Astrocyte (in vitro differentiated cells and primary cell): Measurements from ENCODE around the gene OR1Q1. TPM values are rescaled to one million over a fixed set of nuclear protein-coding genes. Genes with fewer than 3 reads are reported as not detected.

Source experiments
- DNase-seq: peaks from one replicate; pipeline ENCODE4 v3.0.0-alpha.2; 2010; ENCODE audit warnings: low read depth
- FAIRE-seq: peaks from 2 replicates; lab custom pipeline; 2011; peaks lifted over from hg19 to GRCh38; lab: Jason Lieb, UNC
- H2AFZ ChIP-seq: 2 replicates; pipeline ENCODE4 v1.6.0; 2012; ENCODE audit warnings: low read depth, low read length, inconsistent platforms
- H3K27ac ChIP-seq: 2 replicates; pipeline ENCODE4 v1.5.1; 2011; ENCODE audit warnings: low read depth, low read length, inconsistent platforms
- H3K27me3 ChIP-seq: 2 replicates; pipeline ENCODE4 v1.6.0; 2011; ENCODE audit warnings: low read length, inconsistent platforms; ENCODE audit not compliant: insufficient read depth
- H3K36me3 ChIP-seq: 2 replicates; pipeline ENCODE4 v1.5.1; 2011; ENCODE audit warnings: low read length, inconsistent platforms; ENCODE audit not compliant: insufficient read depth
- H3K4me1 ChIP-seq: 2 replicates; pipeline ENCODE4 v1.5.1; 2011; ENCODE audit warnings: low read length, inconsistent platforms; ENCODE audit not compliant: insufficient read depth
- H3K4me2 ChIP-seq: 2 replicates; pipeline ENCODE4 v1.6.0; 2012; ENCODE audit warnings: low read length, inconsistent platforms
- H3K4me3 ChIP-seq: 2 replicates; pipeline ENCODE4 v1.5.1; 2011; ENCODE audit warnings: low read depth, mild to moderate bottlenecking, low read length, inconsistent platforms; ENCODE audit not compliant: insufficient read depth
- H3K79me2 ChIP-seq: 2 replicates; pipeline ENCODE4 v1.6.0; 2012; ENCODE audit warnings: mild to moderate bottlenecking, low read length, inconsistent platforms; ENCODE audit not compliant: insufficient read depth
- H3K9ac ChIP-seq: 2 replicates; pipeline ENCODE4 v1.6.0; 2012; ENCODE audit warnings: mild to moderate bottlenecking, low read length, inconsistent platforms
- H3K9me3 ChIP-seq: 2 replicates; pipeline ENCODE4 v1.5.1; 2012; ENCODE audit warnings: low read depth, mild to moderate bottlenecking, low read length, inconsistent platforms; ENCODE audit not compliant: insufficient read depth
- H4K20me1 ChIP-seq: 2 replicates; pipeline ENCODE4 v1.6.0; 2012; ENCODE audit warnings: low read length, inconsistent platforms; ENCODE audit not compliant: insufficient read depth
- H3K27ac Mint-ChIP-seq: one replicate; pipeline ENCODE4 v1.8.0; 2021; ENCODE audit warnings: mild to moderate bottlenecking, mixed read lengths; ENCODE audit not compliant: unreplicated experiment
- H3K27me3 Mint-ChIP-seq: one replicate; pipeline ENCODE4 v1.8.0; 2021; ENCODE audit warnings: low read depth, mixed read lengths; ENCODE audit not compliant: unreplicated experiment
- H3K36me3 Mint-ChIP-seq: one replicate; pipeline ENCODE4 v1.8.0; 2021; ENCODE audit warnings: low read depth, mixed read lengths; ENCODE audit not compliant: unreplicated experiment
- H3K4me1 Mint-ChIP-seq: one replicate; pipeline ENCODE4 v1.8.0; 2021; ENCODE audit warnings: low read depth, mixed read lengths; ENCODE audit not compliant: unreplicated experiment
- H3K4me3 Mint-ChIP-seq: one replicate; pipeline ENCODE4 v1.8.0; 2021; ENCODE audit warnings: mild to moderate bottlenecking, moderate library complexity, mixed read lengths; ENCODE audit not compliant: unreplicated experiment
- H3K9me3 Mint-ChIP-seq: one replicate; pipeline ENCODE4 v1.8.0; 2021; ENCODE audit warnings: mild to moderate bottlenecking, mixed read lengths; ENCODE audit not compliant: unreplicated experiment
- CTCF ChIP-seq: IDR thresholded peaks from 2 replicates; pipeline ENCODE4 v1.5.1; 2011; ENCODE audit warnings: low read depth, mild to moderate bottlenecking, inconsistent platforms, low read length, moderate library complexity; ENCODE audit not compliant: insufficient read depth
- EZH2 ChIP-seq: IDR thresholded peaks from 2 replicates; pipeline ENCODE4 v1.6.1; 2012; ENCODE audit warnings: mild to moderate bottlenecking, low read length, inconsistent platforms; ENCODE audit not compliant: insufficient read depth
- total RNA-seq: library from RNA; stranded (reverse); gene quantifications from 2 replicates; pipeline ENCODE4 v1.2.1, GENCODE V29; 2021

Gene OR1Q1
- total RNA-seq, 1 donor from 2014 or later = not detected

GRCh38 chr9:122605691-122606090 lies 8.8 kb upstream of the OR1Q1 start:
- no peak overlapping the region for H3K27ac ChIP-seq
- no peaks in the 10 kb centered on the region for H3K4me1 ChIP-seq
- H3K9me3 ChIP-seq = no peaks in the 10 kb centered on the region
- H3K9ac ChIP-seq = no peak overlapping the region
- H2AFZ ChIP-seq = no peak overlapping the region
- Mint-ChIP-seq H3K36me3 (no peaks in the 10 kb centered on the region), H3K9me3 (no peaks in the 10 kb centered on the region), H3K27me3 (peaks cover 2% of the 10 kb centered on the region), H3K4me1 (no peaks in the 10 kb centered on the region), H3K4me3 (no peak overlapping the region), H3K27ac (no peak overlapping the region)
- no peaks in the 10 kb centered on the region for H3K36me3 ChIP-seq
- FAIRE-seq (no peak), DNase-seq (no peak)
- H3K4me3 ChIP-seq = no peak overlapping the region
- no peak for TF ChIP-seq EZH2
- no peaks in the 10 kb centered on the region for H3K79me2 ChIP-seq
- no peaks in the 10 kb centered on the region for H4K20me1 ChIP-seq
- no peak overlapping the region for H3K4me2 ChIP-seq
- no peaks in the 10 kb centered on the region for H3K27me3 ChIP-seq

- H3K4me2 ChIP-seq = no peak overlapping the region
- no peaks in the 10 kb centered on the region for H3K9me3 Mint-ChIP-seq
- DNase-seq (no peak), FAIRE-seq (no peak)
- peaks cover 2% of the 10 kb centered on the region for H3K27me3 Mint-ChIP-seq
- H2AFZ ChIP-seq = no peak overlapping the region
- no peak overlapping the region for H3K27ac ChIP-seq
- no peaks in the 10 kb centered on the region for H3K4me1 Mint-ChIP-seq
- no peak overlapping the region for H3K4me3 ChIP-seq
- no peaks in the 10 kb centered on the region for H3K27me3 ChIP-seq
- H3K4me1 ChIP-seq = no peaks in the 10 kb centered on the region
- H3K9ac ChIP-seq = no peak overlapping the region
- no peaks in the 10 kb centered on the region for H4K20me1 ChIP-seq
- no peaks in the 10 kb centered on the region for H3K79me2 ChIP-seq
- no peak overlapping the region for H3K4me3 Mint-ChIP-seq
- H3K27ac Mint-ChIP-seq = no peak overlapping the region
- TF ChIP-seq EZH2 (no peak), CTCF (no peak)
- no peaks in the 10 kb centered on the region for H3K9me3 ChIP-seq
- no peaks in the 10 kb centered on the region for H3K36me3 Mint-ChIP-seq
- H3K36me3 ChIP-seq = no peaks in the 10 kb centered on the region
Observed at GRCh38 chr9:122606587-122606986, 8.0 kb upstream of the OR1Q1 start.

GRCh38 chr9:122609804-122610203 lies 4.7 kb upstream of the OR1Q1 start:
- H3K4me2 ChIP-seq = no peak overlapping the region
- no peak overlapping the region for H3K27ac Mint-ChIP-seq
- FAIRE-seq = no peak
- no peaks in the 10 kb centered on the region for H3K9me3 ChIP-seq
- TF ChIP-seq EZH2 (no peak), CTCF (no peak)
- no peak for DNase-seq
- H3K9me3 Mint-ChIP-seq = no peaks in the 10 kb centered on the region
- H3K79me2 ChIP-seq = no peaks in the 10 kb centered on the region
- H3K4me3 ChIP-seq = no peak overlapping the region
- no peaks in the 10 kb centered on the region for H3K4me1 Mint-ChIP-seq
- no peaks in the 10 kb centered on the region for H3K36me3 Mint-ChIP-seq
- H2AFZ ChIP-seq = no peak overlapping the region
- H3K36me3 ChIP-seq = no peaks in the 10 kb centered on the region
- H3K27ac ChIP-seq = no peak overlapping the region
- H3K27me3 Mint-ChIP-seq = peaks cover 2% of the 10 kb centered on the region
- no peaks in the 10 kb centered on the region for H4K20me1 ChIP-seq
- H3K4me1 ChIP-seq = no peaks in the 10 kb centered on the region
- H3K9ac ChIP-seq = no peak overlapping the region
- H3K4me3 Mint-ChIP-seq = no peak overlapping the region
- H3K27me3 ChIP-seq = no peaks in the 10 kb centered on the region
